NCI-H510A treated with DMSO at 0.1 percent for 48 hours (cell line): ENCODE data around the gene PUS10.
"Not testable (repeated sequence)": the region's sequence is repeated elsewhere in the genome, so short reads cannot be mapped to it uniquely, and the experiment has no call there.

Source experiments
- DNase-seq: peaks from one replicate; lab custom pipeline; 2025; lab: John Stamatoyannopoulos, UW

The PUS10 gene

GRCh38 chr2:60932954-60933353 lies 85.1 kb downstream of the PUS10 start:
- no peak for DNase-seq

- not testable (repeated sequence) for DNase-seq
These were observed 86.0 kb downstream of the PUS10 start for GRCh38 chr2:60932061-60932460.

DNA sequence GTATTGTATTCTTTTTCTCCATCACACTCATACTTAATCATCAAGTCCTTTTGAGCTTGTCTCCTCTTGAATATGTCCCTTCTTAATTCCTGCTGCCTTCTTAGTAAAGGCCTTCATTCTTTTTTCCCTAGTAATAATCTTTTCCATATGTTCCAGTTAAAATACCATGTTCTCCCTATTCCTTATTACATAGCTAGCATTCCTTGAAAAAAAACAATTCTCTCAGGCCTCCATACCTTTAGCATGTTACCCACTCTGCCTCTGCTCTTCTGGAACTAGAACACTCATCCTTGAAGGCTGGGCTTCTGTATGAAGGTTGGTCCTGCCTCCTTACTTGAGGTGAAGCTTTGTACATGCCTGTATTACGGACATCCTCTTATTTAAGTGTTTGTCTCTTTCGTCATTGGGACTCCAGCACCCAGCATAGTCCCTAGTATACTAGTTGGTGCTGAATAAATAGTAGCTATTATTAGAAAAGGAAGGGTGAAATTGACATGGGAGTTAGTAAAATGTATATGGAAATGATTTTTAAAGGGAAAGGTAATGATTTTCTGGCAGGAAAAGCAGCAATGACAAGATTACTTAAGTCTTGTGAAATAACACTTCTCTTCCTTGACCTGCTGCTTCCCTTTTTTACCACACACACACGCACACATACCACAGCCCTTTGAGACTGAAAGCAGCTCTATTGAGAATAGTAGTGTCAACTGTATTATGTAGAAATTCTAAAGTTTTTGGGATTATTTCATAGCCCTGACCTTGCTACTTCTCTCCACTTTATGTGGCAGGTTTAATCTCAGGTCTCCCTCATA lies 91.1 kb downstream of the PUS10 start:
- DNase-seq: no peak

DNA sequence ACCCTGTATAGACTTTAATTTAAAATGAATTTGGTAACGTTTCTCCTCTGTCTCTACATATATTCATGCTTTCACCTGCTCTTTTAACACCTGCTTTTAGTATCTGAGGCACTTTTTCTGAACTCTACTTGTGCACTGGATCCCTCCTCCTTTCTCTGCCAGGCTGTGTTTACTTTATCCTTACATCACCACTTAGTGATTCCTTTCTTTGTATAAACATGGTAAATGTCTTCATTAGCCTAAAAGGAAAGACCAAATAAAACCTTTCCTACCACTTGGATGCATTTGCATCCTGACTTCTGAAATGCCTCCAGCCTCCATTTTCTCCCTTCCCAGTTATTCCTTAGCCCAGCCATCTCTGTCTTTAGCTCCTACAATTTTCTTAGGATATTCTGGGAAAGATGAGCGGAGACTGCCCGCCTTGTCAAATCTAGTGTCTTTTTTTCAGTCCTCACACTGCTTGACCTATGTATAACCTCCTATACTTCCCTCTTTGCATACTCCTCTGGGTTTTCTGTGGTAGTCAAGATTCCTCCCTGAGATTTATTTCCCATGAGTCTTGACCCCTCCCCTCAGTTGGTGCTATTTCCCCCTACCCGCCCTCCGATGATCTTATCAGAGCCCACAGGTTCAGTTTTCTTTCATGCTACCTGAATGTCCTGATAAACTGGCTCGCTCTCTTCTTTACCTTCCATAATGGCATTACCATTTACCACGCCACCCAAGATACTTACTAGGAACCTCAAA lies 91.9 kb downstream of the PUS10 start:
- DNase-seq: peak; percentile 86

GRCh38 chr2:60907329-60907728 lies 110.7 kb downstream of the PUS10 start:
- DNase-seq: no peak

GRCh38 chr2:60906395-60906794 lies 111.7 kb downstream of the PUS10 start:
- DNase-seq: no peak

- not testable (repeated sequence) for DNase-seq
These were observed 112.2 kb downstream of the PUS10 start for GRCh38 chr2:60905867-60906266.

GRCh38 chr2:60901296-60901695 lies 116.8 kb downstream of the PUS10 start:
- not testable (repeated sequence) for DNase-seq

GRCh38 chr2:60899892-60900249 lies 118.2 kb downstream of the PUS10 start:
- no peak for DNase-seq

- DNase-seq: no peak
These were observed 118.7 kb downstream of the PUS10 start for GRCh38 chr2:60899230-60899891.

GRCh38 chr2:60898567-60898966 lies 119.5 kb downstream of the PUS10 start:
- DNase-seq: no peak
